Cardiac fibroblast (primary cell): Measurements from ENCODE around the gene ZNF516.

Experiments used
- DNase-seq, 2 donors: peaks; one replicate each; pipeline versions ENCODE4 v3.0.0 to v3.0.0-alpha.2; 2010; ENCODE audit warnings: low read depth in 2 of 2
- H3K4me3 ChIP-seq, 2 donors: replicated peaks in 1 of 2; 1 replicate in 1 of 2; 2 replicates in 1 of 2; pipeline ENCODE4 v1.5.1; 2011; ENCODE audit warnings: low read depth in 2 of 2, low read length in 2 of 2, mild to moderate bottlenecking in 2 of 2, moderate library complexity in 1 of 2
- CTCF ChIP-seq: IDR thresholded peaks from one replicate; pipeline ENCODE4 v1.5.1; 2011; ENCODE audit warnings: low read depth, mild to moderate bottlenecking, low read length, inconsistent platforms

ZNF516 gene

DNA sequence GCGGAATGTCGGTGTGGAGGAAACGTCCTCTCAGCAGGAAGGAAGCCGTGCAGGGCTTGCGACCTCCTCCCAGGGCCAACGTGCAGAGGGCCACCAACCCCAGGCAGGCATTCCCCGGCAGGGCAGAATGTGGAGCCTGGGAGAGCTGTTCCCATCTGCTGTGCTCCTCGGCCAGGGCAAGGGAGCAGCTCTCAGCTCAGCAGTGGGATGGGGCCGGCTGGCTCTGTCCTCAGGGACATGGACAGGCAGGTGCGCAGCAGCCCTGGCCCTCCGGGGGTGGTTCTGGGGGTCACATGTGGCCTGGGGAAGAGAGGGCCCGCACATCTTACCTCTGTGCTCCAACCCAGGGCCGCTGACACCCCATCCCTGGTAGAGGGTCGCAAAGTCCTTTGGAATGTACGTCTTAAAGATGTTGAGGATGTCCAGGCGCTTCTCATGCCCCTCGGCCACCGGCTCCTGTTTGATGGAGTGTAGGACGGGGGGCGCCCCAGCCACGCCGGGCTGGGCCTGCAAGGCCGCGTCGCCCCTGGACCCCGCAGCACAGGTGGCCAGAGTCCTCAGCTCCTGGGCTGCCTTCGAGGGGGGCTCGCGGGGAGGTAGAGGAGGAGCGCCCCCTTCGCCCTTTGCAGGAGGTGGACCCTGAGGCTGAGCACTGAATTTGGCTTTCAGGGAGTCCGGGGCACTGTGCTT is 116.4 kb downstream of the ZNF516 start:
- DNase-seq, result no peak
- H3K4me3 ChIP-seq, result no peak overlapping the region
- TF ChIP-seq CTCF, result no peak

DNA sequence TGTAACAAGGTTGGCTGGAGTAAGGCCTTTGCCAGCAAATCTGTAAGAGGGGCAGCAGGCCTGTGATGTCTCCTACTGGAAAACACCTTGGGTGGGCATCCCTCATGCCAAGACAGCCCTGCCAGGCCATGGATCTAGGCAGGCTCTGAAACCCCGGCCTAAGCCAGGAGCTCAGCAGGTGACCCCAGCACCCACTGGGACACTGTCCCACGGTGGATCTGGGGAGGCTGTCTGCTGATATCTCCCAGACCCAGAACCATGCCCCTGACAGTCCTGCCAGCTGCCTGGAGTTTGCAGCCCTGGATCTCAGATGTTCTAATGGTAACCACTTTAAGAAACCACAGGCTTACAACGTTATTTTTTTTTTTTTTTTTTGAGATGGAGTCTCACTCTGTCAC is 117.7 kb downstream of the ZNF516 start:
- H3K4me3 ChIP-seq, result no peak overlapping the region
- no peak for DNase-seq
- TF ChIP-seq CTCF, result no peak

DNA sequence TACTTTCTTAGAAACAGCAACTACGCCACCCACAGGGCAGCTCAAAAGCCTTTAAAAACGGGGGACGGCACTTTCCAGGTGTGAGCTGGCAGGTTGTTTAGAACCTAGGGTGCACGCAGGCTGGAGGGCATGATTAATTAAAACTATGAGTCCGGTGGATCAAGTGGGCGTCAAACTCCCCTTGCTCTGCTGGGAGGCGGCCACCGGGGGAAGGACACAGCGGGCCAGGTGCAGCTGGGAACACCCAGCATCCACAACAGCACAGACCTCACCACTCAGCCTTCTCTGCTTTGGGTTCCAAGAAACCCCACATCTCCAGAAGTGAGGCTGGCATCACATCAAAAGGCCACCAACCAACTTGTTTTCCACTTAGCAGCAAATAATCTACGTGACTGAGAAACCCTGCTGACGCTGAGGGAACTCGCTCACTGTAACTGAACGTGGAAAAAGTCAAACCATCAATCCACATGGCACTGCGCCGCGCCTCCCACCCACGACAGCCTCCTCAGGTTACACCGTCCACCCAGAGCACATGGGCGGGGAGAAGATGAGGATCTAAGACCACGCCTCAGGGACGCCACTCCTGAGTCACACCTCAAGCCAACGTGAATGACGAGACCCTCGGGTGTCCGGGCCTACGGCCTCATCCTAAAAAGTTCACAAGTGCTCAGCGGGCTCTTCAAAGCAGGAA is 118.2 kb downstream of the ZNF516 start:
- H3K4me3 ChIP-seq, result no peak overlapping the region
- DNase-seq, result no peak
- no peak for TF ChIP-seq CTCF

- DNase-seq, result no peak
- H3K4me3 ChIP-seq, result no peak overlapping the region
- TF ChIP-seq CTCF, result no peak
Measured at GRCh38 chr18:76376225-76376624, 118.8 kb downstream of the ZNF516 start.

GRCh38 chr18:76374330-76375281 is 120.4 kb downstream of the ZNF516 start:
- TF ChIP-seq CTCF, result no peak
- H3K4me3 ChIP-seq, result no peak overlapping the region
- DNase-seq, result no peak

GRCh38 chr18:76373297-76373696 is 121.7 kb downstream of the ZNF516 start:
- no peak overlapping the region for H3K4me3 ChIP-seq
- TF ChIP-seq CTCF, result no peak
- no peak for DNase-seq
